ENCODE results near the gene FZD4. TPM values are rescaled to one million over a fixed set of nuclear protein-coding genes. Genes with fewer than 3 reads are reported as not detected.

FZD4 gene
- total RNA-seq = 110 and 119 TPM in 2 replicates

GRCh38 chr11:86955361-86956120, at the start of gene FZD4:
Gene FZD4, minus strand, starts transcription at chr11:86955395. Its CDS starts 310 bp downstream, at chr11:86955085.

Other genes starting within 250 kb of the FZD4 start
- 309 and 318 TPM in 2 replicates for gene PRSS23, start 154.9 kb downstream of the FZD4 start, total RNA-seq
- gene TMEM135, start 82.5 kb upstream of the FZD4 start, total RNA-seq = 10.0 and 14.9 TPM in 2 replicates

Data from endothelial cell of coronary artery (primary cell).